ENCODE results near the gene CUL3.

GRCh38 chr2:224565452-224566035 is 19.6 kb downstream of the CUL3 start:
- TF ChIP-seq, protein P1, sequence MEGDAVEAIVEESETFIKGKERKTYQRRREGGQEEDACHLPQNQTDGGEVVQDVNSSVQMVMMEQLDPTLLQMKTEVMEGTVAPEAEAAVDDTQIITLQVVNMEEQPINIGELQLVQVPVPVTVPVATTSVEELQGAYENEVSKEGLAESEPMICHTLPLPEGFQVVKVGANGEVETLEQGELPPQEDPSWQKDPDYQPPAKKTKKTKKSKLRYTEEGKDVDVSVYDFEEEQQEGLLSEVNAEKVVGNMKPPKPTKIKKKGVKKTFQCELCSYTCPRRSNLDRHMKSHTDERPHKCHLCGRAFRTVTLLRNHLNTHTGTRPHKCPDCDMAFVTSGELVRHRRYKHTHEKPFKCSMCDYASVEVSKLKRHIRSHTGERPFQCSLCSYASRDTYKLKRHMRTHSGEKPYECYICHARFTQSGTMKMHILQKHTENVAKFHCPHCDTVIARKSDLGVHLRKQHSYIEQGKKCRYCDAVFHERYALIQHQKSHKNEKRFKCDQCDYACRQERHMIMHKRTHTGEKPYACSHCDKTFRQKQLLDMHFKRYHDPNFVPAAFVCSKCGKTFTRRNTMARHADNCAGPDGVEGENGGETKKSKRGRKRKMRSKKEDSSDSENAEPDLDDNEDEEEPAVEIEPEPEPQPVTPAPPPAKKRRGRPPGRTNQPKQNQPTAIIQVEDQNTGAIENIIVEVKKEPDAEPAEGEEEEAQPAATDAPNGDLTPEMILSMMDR (IDR thresholded peaks at IDR 0.05) = no peak
- no peak for TF ChIP-seq POLR2A (IDR thresholded peaks at IDR 0.05)
